GM12875 (cell line): ENCODE results near the gene BRSK2.
"Not testable (repeated sequence)": the region's sequence is repeated elsewhere in the genome, so short reads cannot be mapped to it uniquely, and the experiment has no call there.

Experiments used
- H3K4me3 ChIP-seq: one replicate; pipeline ENCODE4 v1.5.1; 2011; ENCODE audit warnings: low read depth, low read length, control low read depth
- CTCF ChIP-seq: IDR thresholded peaks from 2 replicates; pipeline ENCODE4 v1.5.1; 2011; ENCODE audit warnings: low read depth, mild to moderate bottlenecking, control low read depth, inconsistent platforms, low read length, moderate library complexity, borderline replicate concordance; ENCODE audit not compliant: insufficient read depth

Gene BRSK2

DNA sequence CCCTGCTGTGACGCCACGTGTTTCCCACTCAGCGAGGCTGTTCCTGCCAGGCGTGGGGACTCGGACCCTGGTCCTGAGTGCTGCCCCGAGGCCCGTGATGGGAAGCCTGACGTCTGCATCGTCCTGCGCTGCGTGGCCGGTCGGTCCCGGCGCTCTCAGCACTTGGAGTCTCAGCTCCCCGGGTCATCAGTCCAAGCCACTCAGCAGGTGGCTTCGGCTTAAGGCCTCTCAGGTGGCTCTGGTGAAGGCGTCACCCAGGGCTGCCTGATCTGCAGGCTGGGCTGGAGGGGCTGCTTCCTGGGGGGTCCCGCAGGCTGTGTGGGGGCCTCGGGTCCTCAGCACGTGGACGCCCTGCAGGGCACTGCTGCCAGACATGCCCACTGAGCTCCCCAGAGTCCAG is 35.3 kb downstream of the BRSK2 start:
- no peak for TF ChIP-seq CTCF
- no peak overlapping the region for H3K4me3 ChIP-seq

GRCh38 chr11:1425439-1425838 is 35.7 kb downstream of the BRSK2 start:
- no peak overlapping the region for H3K4me3 ChIP-seq
- no peak for TF ChIP-seq CTCF

GRCh38 chr11:1428762-1429316 is 39.1 kb downstream of the BRSK2 start:
- no peak for TF ChIP-seq CTCF
- H3K4me3 ChIP-seq, result no peak overlapping the region

- H3K4me3 ChIP-seq, result no peak overlapping the region
- TF ChIP-seq CTCF, result no peak
Measured at GRCh38 chr11:1433568-1433967, 43.8 kb downstream of the BRSK2 start.

- no peak for TF ChIP-seq CTCF
- H3K4me3 ChIP-seq, result no peak overlapping the region
Measured at GRCh38 chr11:1433977-1434640, 44.4 kb downstream of the BRSK2 start.

DNA sequence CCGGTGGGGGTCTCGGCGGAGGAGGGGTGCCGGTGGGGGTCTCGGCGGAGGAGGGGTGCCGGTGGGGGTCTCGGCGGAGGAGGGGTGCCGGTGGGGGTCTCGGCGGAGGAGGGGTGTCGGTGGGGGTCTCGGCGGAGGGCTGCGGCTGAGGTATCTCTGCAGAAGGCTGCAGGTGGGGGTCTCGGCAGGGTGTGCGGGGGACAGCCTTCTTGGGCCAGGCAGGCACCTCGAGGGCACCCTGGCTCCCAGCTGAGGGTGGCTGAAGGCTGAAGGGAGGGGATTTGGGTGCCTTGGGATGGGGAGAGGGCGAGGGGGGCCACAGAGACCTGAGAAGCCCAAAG is 45.7 kb downstream of the BRSK2 start:
- not testable (repeated sequence) for H3K4me3 ChIP-seq

GRCh38 chr11:1435820-1436467 is 46.2 kb downstream of the BRSK2 start:
- no peak overlapping the region for H3K4me3 ChIP-seq
- TF ChIP-seq CTCF, result no peak
